Measurements from ENCODE around the gene TNFRSF21.

The TNFRSF21 gene

DNA sequence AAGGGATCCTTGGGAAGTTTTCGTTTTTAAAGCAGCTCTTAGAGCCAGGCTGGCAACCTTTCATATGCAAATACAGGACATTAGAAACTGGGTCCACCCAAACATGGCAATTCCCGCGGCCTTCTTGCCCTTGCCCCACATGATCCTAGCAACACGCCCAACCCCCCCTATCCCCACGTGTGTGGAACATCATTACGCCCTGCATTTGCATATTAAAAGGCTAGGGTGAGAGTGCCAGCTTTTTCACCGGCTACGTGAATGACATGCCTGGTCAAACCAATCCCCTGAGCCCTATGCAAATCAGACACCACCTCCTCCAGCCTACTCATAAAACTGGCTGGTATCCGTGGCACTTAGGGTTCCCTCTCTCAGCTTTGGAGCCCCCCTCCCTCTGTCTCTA lies 88.1 kb downstream of the TNFRSF21 start:
- H3K4me1 Mint-ChIP-seq (ENCODE audit: low read depth) = no peaks in the 10 kb centered on the region
- H3K36me3 Mint-ChIP-seq (ENCODE audit: low read depth) = no peaks in the 10 kb centered on the region
- no peak overlapping the region for H3K4me3 Mint-ChIP-seq
- H3K9me3 Mint-ChIP-seq = peaks cover 9% of the 10 kb centered on the region
- H3K27me3 Mint-ChIP-seq (ENCODE audit: low read depth) = no peaks in the 10 kb centered on the region
- no peak overlapping the region for H3K27ac Mint-ChIP-seq

- H3K4me3 Mint-ChIP-seq = no peak overlapping the region
- H3K27me3 Mint-ChIP-seq (ENCODE audit: low read depth) = peaks cover 9% of the 10 kb centered on the region
- peaks cover 6% of the 10 kb centered on the region for H3K9me3 Mint-ChIP-seq
- H3K27ac Mint-ChIP-seq = no peak overlapping the region
- H3K36me3 Mint-ChIP-seq (ENCODE audit: low read depth) = no peaks in the 10 kb centered on the region
- H3K4me1 Mint-ChIP-seq (ENCODE audit: low read depth) = no peaks in the 10 kb centered on the region
These were observed 100.1 kb downstream of the TNFRSF21 start for GRCh38 chr6:47209632-47210031.

- no peaks in the 10 kb centered on the region for H3K27me3 Mint-ChIP-seq (ENCODE audit: low read depth)
- H3K4me3 Mint-ChIP-seq = no peak overlapping the region
- no peak overlapping the region for H3K27ac Mint-ChIP-seq
- no peaks in the 10 kb centered on the region for H3K36me3 Mint-ChIP-seq (ENCODE audit: low read depth)
- H3K9me3 Mint-ChIP-seq = no peaks in the 10 kb centered on the region
- H3K4me1 Mint-ChIP-seq (ENCODE audit: low read depth) = peaks cover 9% of the 10 kb centered on the region
These were observed 102.4 kb downstream of the TNFRSF21 start for GRCh38 chr6:47207261-47207660.

DNA sequence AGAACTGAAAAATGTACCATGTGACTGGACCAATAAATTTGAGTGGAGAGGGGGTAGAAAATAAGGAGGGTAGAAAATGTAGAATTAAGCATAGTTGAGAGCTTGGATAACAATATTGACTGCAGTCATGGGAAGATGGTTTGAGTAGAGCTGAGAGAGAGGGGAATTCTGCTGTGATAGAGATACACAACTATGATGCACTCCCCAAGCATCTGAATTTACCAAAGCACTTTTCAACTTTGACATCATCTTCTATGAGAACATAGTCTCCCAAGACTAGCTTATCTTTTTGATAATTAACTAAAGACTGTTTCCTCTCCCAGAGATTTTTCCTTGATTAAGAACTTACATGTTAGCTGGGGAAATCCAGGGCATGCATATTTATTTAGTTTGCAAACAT lies 103.1 kb downstream of the TNFRSF21 start:
- H3K4me3 Mint-ChIP-seq = no peak overlapping the region
- no peaks in the 10 kb centered on the region for H3K27me3 Mint-ChIP-seq (ENCODE audit: low read depth)
- H3K27ac Mint-ChIP-seq = no peak overlapping the region
- peaks cover 9% of the 10 kb centered on the region for H3K4me1 Mint-ChIP-seq (ENCODE audit: low read depth)
- no peaks in the 10 kb centered on the region for H3K9me3 Mint-ChIP-seq
- no peaks in the 10 kb centered on the region for H3K36me3 Mint-ChIP-seq (ENCODE audit: low read depth)

GRCh38 chr6:47203938-47204611 lies 105.6 kb downstream of the TNFRSF21 start:
- H3K27ac Mint-ChIP-seq = peak overlapping the region; percentile 53
- H3K36me3 Mint-ChIP-seq (ENCODE audit: low read depth) = no peaks in the 10 kb centered on the region
- H3K4me1 Mint-ChIP-seq (ENCODE audit: low read depth) = peaks cover 9% of the 10 kb centered on the region
- H3K27me3 Mint-ChIP-seq (ENCODE audit: low read depth) = peaks cover 5% of the 10 kb centered on the region
- no peaks in the 10 kb centered on the region for H3K9me3 Mint-ChIP-seq
- H3K4me3 Mint-ChIP-seq = no peak overlapping the region

DNA sequence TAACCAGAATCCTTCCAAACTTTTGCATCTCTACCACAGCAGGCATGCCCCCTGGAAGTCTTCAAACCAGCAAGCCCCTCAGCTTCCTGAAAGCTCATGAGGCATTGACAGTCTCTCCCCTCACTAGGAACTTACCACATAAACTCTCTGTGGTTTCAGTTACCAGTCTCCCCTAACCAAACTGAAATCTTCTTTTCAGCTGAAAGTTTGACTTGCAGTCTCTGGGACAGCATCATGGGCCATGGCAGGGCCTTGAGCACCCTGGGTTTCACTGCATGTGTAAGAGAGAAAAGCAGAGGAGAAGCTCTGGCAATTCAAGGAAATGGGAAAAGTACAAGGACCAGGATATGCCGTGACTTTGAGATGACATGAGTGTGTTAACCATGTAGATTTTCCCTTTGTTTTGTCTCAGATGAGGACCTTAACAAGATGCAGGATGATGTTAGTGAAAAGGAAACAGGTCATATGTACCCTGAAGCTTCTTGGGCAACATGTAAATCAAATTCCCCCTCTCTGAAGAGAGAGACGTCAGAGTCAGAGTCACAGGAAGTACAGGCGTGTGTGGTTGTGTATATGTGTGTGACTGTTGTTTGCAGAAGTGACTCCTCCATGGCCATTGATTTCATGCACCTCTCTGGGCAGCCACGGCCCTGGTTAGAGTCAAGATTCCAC lies 106.3 kb downstream of the TNFRSF21 start:
- H3K27me3 Mint-ChIP-seq (ENCODE audit: low read depth) = peaks cover 5% of the 10 kb centered on the region
- H3K4me1 Mint-ChIP-seq (ENCODE audit: low read depth) = peaks cover 9% of the 10 kb centered on the region
- peak overlapping the region; percentile 53 for H3K27ac Mint-ChIP-seq
- H3K4me3 Mint-ChIP-seq = no peak overlapping the region
- H3K9me3 Mint-ChIP-seq = no peaks in the 10 kb centered on the region
- H3K36me3 Mint-ChIP-seq (ENCODE audit: low read depth) = no peaks in the 10 kb centered on the region

GRCh38 chr6:47202644-47203205 lies 107.0 kb downstream of the TNFRSF21 start:
- Mint-ChIP-seq H3K4me1 (ENCODE audit: low read depth) (peaks cover 15% of the 10 kb centered on the region), H3K4me3 (no peak overlapping the region), H3K27ac (no peak overlapping the region), H3K36me3 (ENCODE audit: low read depth) (no peaks in the 10 kb centered on the region), H3K9me3 (no peaks in the 10 kb centered on the region), H3K27me3 (ENCODE audit: low read depth) (peaks cover 5% of the 10 kb centered on the region)

DNA sequence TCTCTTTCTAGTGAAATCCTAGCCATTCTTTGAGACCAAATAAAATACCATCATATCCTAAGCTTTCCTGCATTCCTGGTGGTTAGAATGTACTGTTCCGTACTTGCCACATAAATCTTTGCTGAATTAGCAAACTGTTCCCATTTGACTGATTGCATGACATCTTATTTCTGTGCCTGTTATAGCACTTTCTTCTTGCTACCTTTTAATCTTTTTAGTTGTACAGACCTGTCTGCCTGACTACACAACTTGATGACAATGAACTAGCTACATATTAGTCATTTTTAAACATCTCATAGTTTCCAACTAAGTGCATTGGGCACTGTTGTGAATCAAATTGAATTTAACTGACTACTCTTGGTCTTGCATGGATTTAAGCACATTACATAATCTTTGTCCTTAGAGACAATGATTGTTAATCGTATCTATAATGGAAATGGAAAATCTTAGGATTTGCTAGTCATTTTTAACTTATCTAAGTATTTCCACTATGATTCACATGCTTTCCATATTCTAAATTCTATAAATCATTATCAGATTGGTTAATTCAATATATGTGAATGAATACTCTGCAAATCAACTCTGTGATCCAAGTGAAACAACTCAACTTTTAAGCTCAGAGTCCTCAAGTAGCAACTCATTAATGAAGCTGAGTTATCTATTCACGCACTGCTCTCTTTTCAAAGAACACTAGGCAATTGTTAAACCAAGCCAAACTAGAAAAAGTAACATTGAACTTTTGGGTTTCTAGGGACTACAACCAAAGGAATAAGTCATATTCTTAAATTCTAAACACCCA lies 109.0 kb downstream of the TNFRSF21 start:
- Mint-ChIP-seq H3K4me1 (ENCODE audit: low read depth) (peaks cover 15% of the 10 kb centered on the region), H3K27ac (no peak overlapping the region), H3K9me3 (no peaks in the 10 kb centered on the region), H3K4me3 (no peak overlapping the region), H3K27me3 (ENCODE audit: low read depth) (peaks cover 5% of the 10 kb centered on the region), H3K36me3 (ENCODE audit: low read depth) (no peaks in the 10 kb centered on the region)

DNA sequence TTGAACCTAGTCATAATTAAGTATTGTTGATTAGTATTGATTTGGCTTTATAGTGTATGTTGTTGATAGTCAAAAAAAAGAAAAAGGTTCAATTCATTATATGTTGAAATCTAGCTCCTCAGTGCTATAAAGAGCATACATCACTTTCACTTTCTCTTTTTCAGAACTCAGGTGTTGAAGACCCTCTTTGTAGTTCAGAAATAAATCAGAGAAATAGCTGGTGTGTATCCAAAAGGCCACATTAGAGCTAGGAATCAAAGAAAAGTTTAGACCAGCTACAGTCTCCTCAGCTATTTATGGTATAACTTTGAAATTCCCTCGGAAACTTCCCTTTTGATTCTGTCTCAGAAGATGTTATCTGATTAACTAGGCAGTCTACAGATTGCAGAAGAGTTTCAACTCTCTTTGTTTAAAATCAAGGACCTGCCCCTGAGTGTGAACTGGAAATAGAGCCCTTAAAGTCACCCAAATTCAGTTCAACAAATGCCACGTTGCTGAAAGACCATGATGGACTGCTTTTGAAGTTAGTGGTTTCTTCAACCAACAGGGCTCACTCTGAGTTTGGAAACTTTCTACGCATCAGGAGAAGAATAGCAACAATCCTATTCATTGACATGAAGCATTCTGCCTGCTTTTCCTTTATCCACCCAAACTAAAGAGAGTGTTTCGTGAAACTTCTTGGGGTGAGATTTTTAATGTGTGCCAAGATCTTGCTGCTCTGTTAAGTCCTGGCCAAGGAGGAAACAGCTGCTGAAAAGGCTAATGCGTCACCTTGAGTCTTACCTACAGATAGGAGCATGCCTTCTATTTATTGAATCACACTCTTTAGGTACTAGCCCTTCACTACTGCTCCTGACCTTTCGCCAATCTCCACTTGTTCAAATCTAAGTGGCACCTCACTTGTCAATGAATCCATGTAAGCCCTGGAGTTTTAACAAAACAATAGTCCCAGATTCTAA lies 111.7 kb downstream of the TNFRSF21 start:
- Mint-ChIP-seq H3K9me3 (no peaks in the 10 kb centered on the region), H3K4me3 (no peak overlapping the region), H3K4me1 (ENCODE audit: low read depth) (peaks cover 6% of the 10 kb centered on the region), H3K27ac (no peak overlapping the region), H3K27me3 (ENCODE audit: low read depth) (peaks cover 5% of the 10 kb centered on the region), H3K36me3 (ENCODE audit: low read depth) (no peaks in the 10 kb centered on the region)

- H3K4me3 Mint-ChIP-seq = no peak overlapping the region
- H3K36me3 Mint-ChIP-seq (ENCODE audit: low read depth) = no peaks in the 10 kb centered on the region
- H3K4me1 Mint-ChIP-seq (ENCODE audit: low read depth) = peaks cover 6% of the 10 kb centered on the region
- no peaks in the 10 kb centered on the region for H3K9me3 Mint-ChIP-seq
- peaks cover 5% of the 10 kb centered on the region for H3K27me3 Mint-ChIP-seq (ENCODE audit: low read depth)
- no peak overlapping the region for H3K27ac Mint-ChIP-seq
These were observed 113.6 kb downstream of the TNFRSF21 start for GRCh38 chr6:47196113-47196512.

DNA sequence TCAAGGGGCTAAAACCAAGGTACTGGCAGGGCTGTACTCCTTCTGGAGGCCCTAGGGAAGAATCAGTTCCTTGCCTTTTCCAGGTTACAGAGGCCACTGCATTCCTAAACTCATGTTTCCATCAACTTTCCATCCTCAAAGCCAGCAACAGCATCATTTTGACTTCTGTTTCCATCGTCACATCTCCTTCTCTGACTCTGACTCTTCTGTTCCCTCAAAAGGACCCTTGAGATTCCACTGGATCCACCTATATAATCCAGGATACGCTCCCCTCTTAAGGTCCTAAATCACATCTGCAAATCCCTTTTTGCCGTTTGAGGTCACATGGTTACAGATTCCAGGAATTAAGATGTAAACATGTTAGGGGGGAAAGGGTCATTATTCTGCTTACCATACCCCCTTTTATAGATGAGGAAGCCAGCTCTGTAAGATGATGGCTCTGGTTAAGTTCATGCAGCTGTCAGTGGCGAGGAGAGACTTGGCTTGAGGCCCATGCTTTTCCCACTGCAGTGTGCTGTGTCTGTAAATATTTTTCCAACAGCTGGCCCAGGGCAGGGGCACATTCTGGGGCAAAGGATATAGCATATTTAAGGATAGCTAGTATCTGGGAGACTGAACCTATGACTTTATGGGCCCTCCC lies 114.6 kb downstream of the TNFRSF21 start:
- Mint-ChIP-seq H3K4me3 (no peak overlapping the region), H3K4me1 (ENCODE audit: low read depth) (peaks cover 6% of the 10 kb centered on the region), H3K27ac (no peak overlapping the region), H3K27me3 (ENCODE audit: low read depth) (peaks cover 5% of the 10 kb centered on the region), H3K36me3 (ENCODE audit: low read depth) (no peaks in the 10 kb centered on the region), H3K9me3 (no peaks in the 10 kb centered on the region)

- Mint-ChIP-seq H3K9me3 (no peaks in the 10 kb centered on the region), H3K27me3 (ENCODE audit: low read depth) (no peaks in the 10 kb centered on the region), H3K27ac (no peak overlapping the region), H3K4me1 (ENCODE audit: low read depth) (no peaks in the 10 kb centered on the region), H3K4me3 (no peak overlapping the region), H3K36me3 (ENCODE audit: low read depth) (no peaks in the 10 kb centered on the region)
These were observed 121.1 kb downstream of the TNFRSF21 start for GRCh38 chr6:47188588-47189021.

DNA sequence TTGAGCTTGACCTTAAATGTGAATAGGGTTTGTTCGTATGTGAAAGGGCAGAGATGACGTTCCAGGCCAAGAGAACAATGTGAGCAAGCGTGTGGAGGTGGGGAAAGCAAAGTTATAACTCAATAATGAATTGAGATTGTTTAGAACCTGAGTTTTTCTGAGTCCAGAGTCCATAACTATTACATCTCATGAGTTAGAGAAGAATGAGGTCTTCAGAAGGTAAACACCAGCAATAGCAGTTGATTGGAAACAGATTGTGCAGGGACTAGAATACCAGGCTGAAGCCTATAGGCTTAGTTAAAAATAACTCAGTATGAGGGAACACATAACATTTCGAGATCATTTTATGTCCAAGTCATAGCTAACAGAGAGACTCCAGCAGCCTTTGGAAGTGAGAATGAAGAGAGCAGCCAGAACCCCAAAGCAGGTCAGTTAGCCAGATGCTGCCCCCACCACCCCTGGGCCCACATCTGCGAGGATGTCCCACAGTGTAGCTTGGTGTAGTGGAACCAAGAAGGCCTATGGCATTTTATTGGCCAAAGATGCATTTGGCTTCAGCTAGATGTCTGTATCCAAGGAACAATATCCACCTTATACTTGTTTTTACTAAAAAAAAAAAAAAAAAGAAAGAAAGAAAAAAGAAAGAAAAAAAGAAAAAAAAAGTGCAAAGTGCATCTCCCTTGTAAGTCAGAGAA lies 121.7 kb downstream of the TNFRSF21 start:
- Mint-ChIP-seq H3K27me3 (ENCODE audit: low read depth) (no peaks in the 10 kb centered on the region), H3K36me3 (ENCODE audit: low read depth) (no peaks in the 10 kb centered on the region), H3K4me3 (no peak overlapping the region), H3K9me3 (no peaks in the 10 kb centered on the region), H3K27ac (no peak overlapping the region), H3K4me1 (ENCODE audit: low read depth) (no peaks in the 10 kb centered on the region)
